ENCODE data around the gene C14orf93. TPM values are rescaled to one million over a fixed set of nuclear protein-coding genes. Genes with fewer than 3 reads are reported as not detected.

Gene C14orf93
- polyA plus RNA-seq, 2 of the 4 experiments (the other 2 are of a cell fraction): 6.8 to 9.7 TPM

DNA sequence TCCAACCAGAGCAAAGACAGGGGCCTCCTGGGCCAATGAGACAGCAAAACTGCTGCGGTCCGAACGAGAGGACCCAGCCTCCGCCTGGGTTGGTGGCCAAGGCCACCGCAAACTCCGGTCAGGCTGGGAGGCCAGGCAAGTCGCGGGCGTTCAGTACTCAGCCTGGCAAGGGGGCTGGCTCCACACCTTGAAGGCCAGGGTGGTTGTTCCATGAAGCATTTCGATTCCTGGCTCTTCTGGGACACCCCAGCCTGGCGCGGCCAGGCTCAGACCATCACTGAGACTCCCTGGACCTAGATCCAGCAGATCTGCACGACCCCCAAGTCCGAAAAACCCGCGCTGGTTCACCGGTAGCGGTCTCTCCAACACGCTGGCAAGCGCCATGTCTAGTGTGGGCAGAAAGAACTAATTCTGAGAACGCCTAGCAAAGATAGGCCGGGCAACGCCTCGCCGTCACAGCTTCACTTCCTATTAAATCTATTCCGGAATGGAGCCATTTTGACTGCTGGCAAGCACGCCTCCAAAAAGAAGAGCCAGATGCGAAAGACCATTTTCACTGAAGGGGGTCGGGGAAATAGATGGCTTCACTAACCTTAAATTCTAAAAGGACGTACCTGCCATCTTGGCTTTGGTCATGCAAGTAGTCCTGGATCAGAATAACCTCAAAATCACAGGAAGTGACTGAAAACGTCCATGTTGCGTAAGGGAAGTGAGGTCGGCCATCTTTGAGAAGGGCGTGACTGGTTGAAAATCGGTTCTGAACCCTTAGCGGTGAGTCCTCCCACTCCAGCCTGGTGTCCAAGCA is 24.8 kb upstream of the C14orf93 start, which contains the start of gene PSMB5 (continued):
- TF ChIP-seq, protein P1, sequence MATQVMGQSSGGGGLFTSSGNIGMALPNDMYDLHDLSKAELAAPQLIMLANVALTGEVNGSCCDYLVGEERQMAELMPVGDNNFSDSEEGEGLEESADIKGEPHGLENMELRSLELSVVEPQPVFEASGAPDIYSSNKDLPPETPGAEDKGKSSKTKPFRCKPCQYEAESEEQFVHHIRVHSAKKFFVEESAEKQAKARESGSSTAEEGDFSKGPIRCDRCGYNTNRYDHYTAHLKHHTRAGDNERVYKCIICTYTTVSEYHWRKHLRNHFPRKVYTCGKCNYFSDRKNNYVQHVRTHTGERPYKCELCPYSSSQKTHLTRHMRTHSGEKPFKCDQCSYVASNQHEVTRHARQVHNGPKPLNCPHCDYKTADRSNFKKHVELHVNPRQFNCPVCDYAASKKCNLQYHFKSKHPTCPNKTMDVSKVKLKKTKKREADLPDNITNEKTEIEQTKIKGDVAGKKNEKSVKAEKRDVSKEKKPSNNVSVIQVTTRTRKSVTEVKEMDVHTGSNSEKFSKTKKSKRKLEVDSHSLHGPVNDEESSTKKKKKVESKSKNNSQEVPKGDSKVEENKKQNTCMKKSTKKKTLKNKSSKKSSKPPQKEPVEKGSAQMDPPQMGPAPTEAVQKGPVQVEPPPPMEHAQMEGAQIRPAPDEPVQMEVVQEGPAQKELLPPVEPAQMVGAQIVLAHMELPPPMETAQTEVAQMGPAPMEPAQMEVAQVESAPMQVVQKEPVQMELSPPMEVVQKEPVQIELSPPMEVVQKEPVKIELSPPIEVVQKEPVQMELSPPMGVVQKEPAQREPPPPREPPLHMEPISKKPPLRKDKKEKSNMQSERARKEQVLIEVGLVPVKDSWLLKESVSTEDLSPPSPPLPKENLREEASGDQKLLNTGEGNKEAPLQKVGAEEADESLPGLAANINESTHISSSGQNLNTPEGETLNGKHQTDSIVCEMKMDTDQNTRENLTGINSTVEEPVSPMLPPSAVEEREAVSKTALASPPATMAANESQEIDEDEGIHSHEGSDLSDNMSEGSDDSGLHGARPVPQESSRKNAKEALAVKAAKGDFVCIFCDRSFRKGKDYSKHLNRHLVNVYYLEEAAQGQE (IDR thresholded peaks at IDR 0.05): no peak
- TF ChIP-seq ZC3H11A (IDR thresholded peaks at IDR 0.05) (no peak), HOXB13 (CRISPR knock-in tag; IDR thresholded peaks at IDR 0.05; ENCODE audit: low read depth) (no peak; the same call in 1 of the 2 replicates), RNF2 (IDR thresholded peaks at IDR 0.05; ENCODE audit: borderline replicate concordance, low read depth) (no peak)
- TF ChIP-seq, protein P2, sequence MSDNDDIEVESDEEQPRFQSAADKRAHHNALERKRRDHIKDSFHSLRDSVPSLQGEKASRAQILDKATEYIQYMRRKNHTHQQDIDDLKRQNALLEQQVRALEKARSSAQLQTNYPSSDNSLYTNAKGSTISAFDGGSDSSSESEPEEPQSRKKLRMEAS (IDR thresholded peaks at IDR 0.05): peak; percentile 66

DNA sequence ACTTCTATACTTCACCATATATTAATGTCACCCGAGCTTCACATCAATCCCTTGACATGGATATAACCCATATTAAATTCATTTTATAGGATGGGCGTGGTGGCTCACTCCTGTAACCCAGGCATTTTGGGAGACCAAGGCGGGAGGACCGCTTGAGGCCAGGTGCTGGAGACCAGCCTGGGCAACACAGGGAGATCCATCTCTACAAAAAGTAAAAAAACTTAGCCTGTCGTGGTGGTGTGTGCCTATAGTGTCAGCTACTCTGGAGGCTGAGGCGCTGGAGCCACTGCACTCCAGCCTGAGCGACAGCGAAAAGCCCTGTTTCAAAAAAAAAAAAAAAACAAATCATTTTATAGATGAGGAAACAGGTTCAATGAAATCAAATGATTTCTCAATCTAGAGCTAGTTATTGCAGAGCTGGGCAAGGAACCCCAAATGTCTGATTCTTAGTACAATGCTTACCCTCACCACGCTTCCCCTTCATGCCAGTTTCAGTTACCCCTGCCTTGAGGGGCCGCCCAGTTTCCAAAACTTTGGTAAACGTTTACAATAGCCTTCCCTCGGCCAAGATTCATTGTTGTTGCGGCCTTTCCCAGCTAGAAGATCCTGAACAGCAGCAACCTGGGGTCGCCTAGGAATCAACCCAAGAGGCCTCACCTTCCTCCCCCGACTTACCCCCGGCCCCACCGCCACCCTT is 24.0 kb upstream of the C14orf93 start:
- H3K27ac ChIP-seq: peak overlapping the region; percentile 89 to 97
- TF ChIP-seq SMC3 (IDR thresholded peaks at IDR 0.05) (no peak), POLR2A (IDR thresholded peaks at IDR 0.05; ENCODE audit: low read length) (no peak), NPAS2 (CRISPR knock-in tag; IDR thresholded peaks at IDR 0.05; ENCODE audit: borderline replicate concordance) (no peak), TP53 (CRISPR knock-in tag; IDR thresholded peaks at IDR 0.05) (no peak), EP300 (IDR thresholded peaks at IDR 0.05) (no peak), FOXS1 (CRISPR knock-in tag; IDR thresholded peaks at IDR 0.05) (no peak), ZNF302 (CRISPR knock-in tag; IDR thresholded peaks at IDR 0.05) (no peak)
- TF ChIP-seq, protein P3, sequence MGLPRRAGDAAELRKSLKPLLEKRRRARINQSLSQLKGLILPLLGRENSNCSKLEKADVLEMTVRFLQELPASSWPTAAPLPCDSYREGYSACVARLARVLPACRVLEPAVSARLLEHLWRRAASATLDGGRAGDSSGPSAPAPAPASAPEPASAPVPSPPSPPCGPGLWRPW (IDR thresholded peaks at IDR 0.05): no peak
- peaks cover 13% of the 10 kb centered on the region for H3K4me1 ChIP-seq
- no peaks in the 10 kb centered on the region for H3K9me3 ChIP-seq
- FAIRE-seq: no peak
- WGBS (ENCODE audit: missing lambda C conversion rate): 45% methylated on average over 14 of the region's 17 CpGs
- peak in 1 of 2 experiments; percentile 49; a peak in 3 of 6 replicates for ATAC-seq
- ChIA-PET POLR2A (interaction anchor here (0.7 to 2.1 kb wide), 5 partner anchors 23 to 61 kb away, joined by 4 to 21 read pairs (median 5); partner anchors contain the start of gene ACIN1), CTCF (interaction anchor here (0.5 to 2.4 kb wide), 13 partner anchors 10 to 477 kb away, joined by 3 to 12 read pairs (median 3); partner anchors contain the start of gene CDH24)
- peak overlapping the region; percentile 97 for H3K4me2 ChIP-seq
- H3K4me3 ChIP-seq: peak overlapping the region; percentile 76
- DNase-seq (ENCODE audit: low read depth in 1 of 2, low spot score in 1 of 2): no peak

DNA sequence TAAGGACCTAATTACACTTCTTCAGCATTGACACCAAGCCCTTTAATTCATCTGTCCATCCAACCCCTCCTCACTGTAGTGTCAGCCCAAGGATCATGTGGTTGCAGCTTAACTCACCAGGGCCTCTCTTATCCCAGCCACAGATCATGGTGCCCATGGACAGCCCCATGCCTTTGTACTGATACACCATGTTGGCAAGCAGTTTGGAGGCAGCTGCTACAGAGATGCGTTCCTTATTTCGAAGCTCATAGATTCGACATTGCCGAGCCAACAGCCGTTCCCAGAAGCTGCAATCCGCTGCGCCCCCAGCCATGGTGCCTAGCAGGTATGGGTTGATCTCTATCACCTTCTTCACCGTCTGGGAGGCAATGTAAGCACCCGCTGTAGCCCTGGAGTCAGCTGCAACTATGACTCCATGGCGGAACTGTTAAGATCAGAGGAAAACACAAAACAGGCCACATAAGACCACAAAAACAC is 23.3 kb upstream of the C14orf93 start:
- 96% methylated on average over 10 of the region's 10 CpGs for WGBS (ENCODE audit: missing lambda C conversion rate)
- peak overlapping the region; percentile 89 to 97; a peak in 4 of 6 replicates for H3K27ac ChIP-seq

More for the DNA sequence above, 23.3 kb upstream of the C14orf93 start:
- ATAC-seq: no peak
- peak overlapping the region; percentile 76 for H3K4me3 ChIP-seq
- CTCF ChIA-PET: interaction anchor here (0.5 to 2.4 kb wide), 14 partner anchors 10 to 476 kb away, joined by 3 to 12 read pairs (median 4); partner anchors contain the start of gene CDH24
- FAIRE-seq: no peak
- TF ChIP-seq HOXB13 (CRISPR knock-in tag; IDR thresholded peaks at IDR 0.05; ENCODE audit: low read depth) (no peak), MAZ (IDR thresholded peaks at IDR 0.05; ENCODE audit: borderline replicate concordance, low read depth, low read length) (no peak), POLR2A (IDR thresholded peaks at IDR 0.05; ENCODE audit: low read length) (no peak), MAFK (IDR thresholded peaks at IDR 0.05; ENCODE audit: partially characterized antibody) (no peak)
- H3K9me3 ChIP-seq: no peaks in the 10 kb centered on the region
- POLR2A ChIA-PET: interaction anchor here (1.4 to 2.1 kb wide), 3 partner anchors 22 to 38 kb away, joined by 4 to 21 read pairs (median 7); no protein-coding TSS in a partner anchor
- DNase-seq (ENCODE audit: low read depth in 1 of 2, low spot score in 1 of 2): no peak
- H3K4me1 ChIP-seq: peaks cover 13% of the 10 kb centered on the region
- peak overlapping the region; percentile 97 for H3K4me2 ChIP-seq

Measured in A549 (cell line).